GM12872 (cell line): ENCODE measurements around the gene CLK3.

Experiments
- CTCF ChIP-seq: IDR thresholded peaks from 3 replicates; pipeline ENCODE4 v1.5.1; 2011; ENCODE audit warnings: low read depth, mild to moderate bottlenecking, low read length, moderate library complexity; ENCODE audit not compliant: insufficient read depth

The CLK3 gene

GRCh38 chr15:74664028-74664616 lies 48.5 kb downstream of the CLK3 start:
- no peak for TF ChIP-seq CTCF

- TF ChIP-seq CTCF, result no peak
These were observed 49.0 kb downstream of the CLK3 start for GRCh38 chr15:74664670-74665069.

- TF ChIP-seq CTCF, result no peak
These were observed 52.3 kb downstream of the CLK3 start for GRCh38 chr15:74667975-74668374.

GRCh38 chr15:74669627-74670026 lies 54.0 kb downstream of the CLK3 start:
- TF ChIP-seq CTCF, result no peak

- TF ChIP-seq CTCF, result no peak
These were observed 58.5 kb downstream of the CLK3 start for GRCh38 chr15:74674161-74674560.

GRCh38 chr15:74676801-74677200 lies 61.2 kb downstream of the CLK3 start:
- no peak for TF ChIP-seq CTCF
